DMS53 treated with DMSO at 0.1 percent for 48 hours (cell line): ENCODE data around the gene PFKL.

ENCODE experiments used
- DNase-seq: peaks from one replicate; lab custom pipeline; 2025; ENCODE audit not compliant: unreplicated experiment; lab: John Stamatoyannopoulos, UW

Gene PFKL

DNA sequence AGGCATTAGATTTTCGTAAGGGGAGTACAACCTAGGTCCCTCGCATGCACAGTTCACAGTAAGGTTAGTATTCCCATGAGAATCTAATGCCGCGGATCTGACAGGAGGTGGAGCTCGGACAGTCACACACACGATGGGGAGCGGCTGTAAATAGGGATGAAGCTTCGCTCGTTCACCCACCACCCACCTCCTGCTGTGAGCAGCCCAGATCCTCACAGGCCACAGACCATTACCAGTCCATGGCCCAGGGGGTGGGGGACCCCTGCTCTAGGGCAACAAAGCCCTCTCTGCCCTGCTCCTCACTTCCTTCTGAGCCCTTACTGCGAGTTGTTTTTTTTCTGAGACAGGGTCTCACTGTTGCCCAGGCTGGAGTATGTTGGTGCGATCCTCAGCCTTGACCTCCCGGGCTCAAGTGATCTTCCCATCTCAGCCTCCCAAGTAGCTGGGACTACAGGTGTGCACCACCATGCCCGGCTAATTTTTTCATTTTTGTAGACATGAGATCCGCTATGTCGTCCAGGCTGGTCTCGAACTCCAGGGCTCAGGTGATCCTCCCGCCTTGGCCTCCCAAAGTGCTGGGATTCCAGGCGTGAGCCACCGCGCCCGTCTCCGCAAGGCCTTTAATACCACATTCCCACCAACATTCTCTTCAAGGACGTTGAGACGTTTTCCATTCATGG lies 74.9 kb downstream of the PFKL start:
- no peak for DNase-seq

DNA sequence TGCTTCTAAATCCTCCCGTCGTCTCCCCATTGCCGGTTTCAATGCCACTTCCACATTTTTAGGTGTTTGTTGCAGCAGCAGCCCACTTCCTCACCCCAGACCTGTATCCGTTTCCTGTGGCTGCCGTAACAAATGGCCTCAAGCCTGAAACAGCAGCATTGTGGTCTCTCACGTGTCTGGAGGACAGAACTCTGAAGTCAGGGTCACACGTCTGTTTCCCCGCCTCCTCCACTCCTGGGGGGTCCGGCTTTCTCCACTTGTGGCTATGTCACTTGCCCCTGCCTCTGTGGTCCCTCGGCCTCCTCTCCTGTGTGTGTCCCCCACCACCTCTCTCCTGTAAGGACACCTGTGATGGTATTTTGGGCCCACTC lies 75.4 kb downstream of the PFKL start:
- no peak for DNase-seq

DNA sequence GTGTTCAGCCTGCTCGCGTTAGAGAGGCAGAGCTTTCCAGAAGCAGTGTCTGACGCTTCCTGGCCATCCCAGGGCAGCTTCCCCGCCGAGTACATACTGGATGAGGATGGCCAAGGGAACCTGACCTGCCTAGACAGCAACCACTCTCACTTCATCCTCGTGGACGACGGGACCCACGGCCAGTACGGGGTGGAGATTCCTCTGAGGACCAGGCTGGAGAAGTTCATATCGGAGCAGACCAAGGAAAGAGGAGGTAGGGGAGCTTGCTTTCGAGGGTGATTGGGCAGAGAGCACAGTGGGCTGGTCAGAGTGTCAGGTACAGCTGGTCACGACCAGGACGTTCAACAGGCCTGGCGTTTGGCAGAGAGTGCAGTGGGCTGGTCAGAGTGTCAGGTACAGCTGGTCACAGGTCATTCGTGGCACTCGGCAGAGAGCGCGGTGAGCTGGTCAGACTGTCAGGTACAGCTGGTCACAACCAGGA lies 75.9 kb downstream of the PFKL start:
- DNase-seq, result no peak

DNA sequence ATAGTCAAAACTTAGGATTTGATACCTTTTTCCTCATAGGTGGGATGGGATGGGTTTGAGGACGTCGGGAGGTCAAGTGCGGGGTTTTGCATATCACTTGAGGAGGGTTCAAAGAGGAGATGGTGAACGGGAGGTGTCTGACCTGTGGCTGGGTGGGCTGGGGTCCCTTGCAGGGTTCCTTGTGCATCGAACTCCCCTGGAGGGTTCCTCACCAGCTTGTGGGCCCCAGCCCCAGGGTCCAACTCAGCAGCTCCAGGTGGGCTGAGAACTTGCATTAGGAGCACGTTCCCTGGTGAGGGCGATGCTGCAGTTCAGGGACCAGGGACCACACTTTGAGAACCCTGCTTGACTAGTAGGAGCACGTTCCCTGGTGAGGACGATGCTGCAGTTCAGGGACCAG lies 76.8 kb downstream of the PFKL start:
- DNase-seq, result no peak
